ENCODE data around the gene RO60.

RO60 gene

GRCh38 chr1:193094112-193094511 is 34.7 kb downstream of the RO60 start:
- Histone ChIP-seq H3K4me3 (ENCODE audit: low read length) (no peak overlapping the region), H3K27me3 (ENCODE audit: low read depth, low read length) (no peaks in the 10 kb centered on the region), H3K4me2 (ENCODE audit: low read length) (no peak overlapping the region), H3K36me3 (replicated peaks; ENCODE audit: low read depth, low read length) (peaks cover 26% of the 10 kb centered on the region), H3K9ac (ENCODE audit: low read length) (no peak overlapping the region), H3K4me1 (ENCODE audit: low read length) (no peaks in the 10 kb centered on the region), H3K27ac (ENCODE audit: low read length) (no peak overlapping the region), H4K20me1 (ENCODE audit: insufficient read depth, low read length) (no peaks in the 10 kb centered on the region), H3K79me2 (ENCODE audit: low read length) (no peaks in the 10 kb centered on the region), H3K9me3 (ENCODE audit: insufficient read depth, low read length) (no peaks in the 10 kb centered on the region), H2AFZ (ENCODE audit: low read depth, low read length) (no peak overlapping the region)
- TF ChIP-seq EZH2phosphoT487 (IDR thresholded peaks at IDR 0.05; ENCODE audit: low read depth): no peak
- TF ChIP-seq CTCF (IDR thresholded peaks at IDR 0.05; ENCODE audit: low read depth, low read length): no peak

- no peaks in the 10 kb centered on the region for H3K9me3 ChIP-seq (ENCODE audit: insufficient read depth, low read length)
- H3K36me3 ChIP-seq (replicated peaks; ENCODE audit: low read depth, low read length): peaks cover 9% of the 10 kb centered on the region
- H3K9ac ChIP-seq (ENCODE audit: low read length): no peak overlapping the region
- TF ChIP-seq EZH2phosphoT487 (IDR thresholded peaks at IDR 0.05; ENCODE audit: low read depth) (no peak), CTCF (IDR thresholded peaks at IDR 0.05; ENCODE audit: low read depth, low read length) (no peak)
- H4K20me1 ChIP-seq (ENCODE audit: insufficient read depth, low read length): peaks cover 5% of the 10 kb centered on the region; the same call in 1 of the 2 replicates
- H3K27ac ChIP-seq (ENCODE audit: low read length): no peak overlapping the region
- no peaks in the 10 kb centered on the region for H3K27me3 ChIP-seq (ENCODE audit: low read depth, low read length)
- no peak overlapping the region for H3K4me2 ChIP-seq (ENCODE audit: low read length)
- H3K79me2 ChIP-seq (ENCODE audit: low read length): peaks cover 15% of the 10 kb centered on the region
- H3K4me1 ChIP-seq (ENCODE audit: low read length): peaks cover 11% of the 10 kb centered on the region
- H2AFZ ChIP-seq (ENCODE audit: low read depth, low read length): no peak overlapping the region
- no peak overlapping the region for H3K4me3 ChIP-seq (ENCODE audit: low read length)
Measured at GRCh38 chr1:193102662-193103061, 43.2 kb downstream of the RO60 start.

- Histone ChIP-seq H3K9me3 (ENCODE audit: insufficient read depth, low read length) (no peaks in the 10 kb centered on the region), H3K79me2 (ENCODE audit: low read length) (peaks cover 15% of the 10 kb centered on the region), H3K9ac (ENCODE audit: low read length) (peak overlapping the region; percentile 72), H3K27me3 (ENCODE audit: low read depth, low read length) (no peaks in the 10 kb centered on the region), H3K4me1 (ENCODE audit: low read length) (peaks cover 11% of the 10 kb centered on the region), H4K20me1 (ENCODE audit: insufficient read depth, low read length) (peaks cover 5% of the 10 kb centered on the region; the same call in 1 of the 2 replicates), H2AFZ (ENCODE audit: low read depth, low read length) (peak overlapping the region; percentile 88), H3K4me3 (ENCODE audit: low read length) (peak overlapping the region; percentile 89), H3K4me2 (ENCODE audit: low read length) (peak overlapping the region; percentile 91), H3K36me3 (replicated peaks; ENCODE audit: low read depth, low read length) (peaks cover 9% of the 10 kb centered on the region), H3K27ac (ENCODE audit: low read length) (no peak overlapping the region)
- no peak for TF ChIP-seq CTCF (IDR thresholded peaks at IDR 0.05; ENCODE audit: low read depth, low read length)
- no peak for TF ChIP-seq EZH2phosphoT487 (IDR thresholded peaks at IDR 0.05; ENCODE audit: low read depth)
Measured at GRCh38 chr1:193103759-193104501, 44.5 kb downstream of the RO60 start.

GRCh38 chr1:193104502-193104906 is 45.1 kb downstream of the RO60 start:
- Histone ChIP-seq H3K9ac (ENCODE audit: low read length) (peak overlapping the region; percentile 72), H3K4me1 (ENCODE audit: low read length) (peaks cover 11% of the 10 kb centered on the region), H2AFZ (ENCODE audit: low read depth, low read length) (peak overlapping the region; percentile 88), H3K4me3 (ENCODE audit: low read length) (peak overlapping the region; percentile 89), H3K27me3 (ENCODE audit: low read depth, low read length) (no peaks in the 10 kb centered on the region), H3K9me3 (ENCODE audit: insufficient read depth, low read length) (no peaks in the 10 kb centered on the region), H3K27ac (ENCODE audit: low read length) (no peak overlapping the region), H3K79me2 (ENCODE audit: low read length) (peaks cover 15% of the 10 kb centered on the region), H4K20me1 (ENCODE audit: insufficient read depth, low read length) (peaks cover 5% of the 10 kb centered on the region; the same call in 1 of the 2 replicates), H3K4me2 (ENCODE audit: low read length) (peak overlapping the region; percentile 91), H3K36me3 (replicated peaks; ENCODE audit: low read depth, low read length) (peaks cover 9% of the 10 kb centered on the region)
- TF ChIP-seq CTCF (IDR thresholded peaks at IDR 0.05; ENCODE audit: low read depth, low read length) (no peak), EZH2phosphoT487 (IDR thresholded peaks at IDR 0.05; ENCODE audit: low read depth) (no peak)

Data from OCI-LY3 (cell line).